DMS114 treated with DMSO at 0.1 percent for 48 hours (cell line): ENCODE measurements around the gene TRIM56.
"Not testable (repeated sequence)": the region's sequence is repeated elsewhere in the genome, so short reads cannot be mapped to it uniquely, and the experiment has no call there.

Experiments
- DNase-seq: peaks from one replicate; lab custom pipeline; 2025; ENCODE audit not compliant: unreplicated experiment; lab: John Stamatoyannopoulos, UW

The TRIM56 gene

GRCh38 chr7:101088858-101089529, 3.7 kb downstream of the TRIM56 start:
- DNase-seq: no peak

DNA sequence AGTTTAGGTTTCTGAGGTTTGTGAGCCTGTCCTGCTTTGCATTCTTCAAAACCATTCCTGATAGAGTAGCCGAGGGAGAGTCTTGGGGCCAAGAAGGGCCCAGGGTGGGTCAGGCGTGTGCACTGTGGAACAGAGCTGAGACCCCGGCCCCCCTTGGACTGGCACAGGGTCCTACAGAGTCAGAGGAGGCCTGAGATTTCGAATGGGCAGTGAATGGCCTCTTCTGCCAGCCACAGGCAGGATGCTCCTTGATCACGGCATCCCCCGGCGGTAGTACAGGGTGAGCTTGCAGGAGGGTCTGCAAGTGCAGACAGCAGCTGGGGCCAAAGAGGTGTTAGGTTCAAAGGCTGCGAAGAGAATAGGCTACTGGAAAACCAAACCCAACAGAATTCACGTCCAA, 4.6 kb downstream of the TRIM56 start:
- DNase-seq: no peak

GRCh38 chr7:101092266-101092905, 7.1 kb downstream of the TRIM56 start:
- not testable (repeated sequence) for DNase-seq

DNA sequence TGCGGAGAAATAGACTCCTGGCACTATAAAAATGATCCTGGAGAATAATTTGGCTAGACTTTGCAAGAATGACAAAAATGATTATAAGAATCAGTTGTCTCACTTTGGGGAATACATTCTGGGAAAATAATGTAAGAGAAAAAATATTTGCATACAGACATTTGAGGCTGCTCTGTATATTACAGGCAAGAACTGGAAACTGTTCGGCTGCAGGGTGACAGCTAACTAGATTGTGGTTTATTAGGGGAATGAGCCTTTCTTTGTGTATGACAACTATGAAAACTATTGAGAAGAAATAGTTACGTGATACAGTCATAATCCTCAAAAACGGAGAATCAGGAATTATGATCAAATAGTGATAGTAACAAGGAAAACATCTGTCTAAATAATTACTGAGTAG, 8.6 kb downstream of the TRIM56 start:
- no peak for DNase-seq

DNA sequence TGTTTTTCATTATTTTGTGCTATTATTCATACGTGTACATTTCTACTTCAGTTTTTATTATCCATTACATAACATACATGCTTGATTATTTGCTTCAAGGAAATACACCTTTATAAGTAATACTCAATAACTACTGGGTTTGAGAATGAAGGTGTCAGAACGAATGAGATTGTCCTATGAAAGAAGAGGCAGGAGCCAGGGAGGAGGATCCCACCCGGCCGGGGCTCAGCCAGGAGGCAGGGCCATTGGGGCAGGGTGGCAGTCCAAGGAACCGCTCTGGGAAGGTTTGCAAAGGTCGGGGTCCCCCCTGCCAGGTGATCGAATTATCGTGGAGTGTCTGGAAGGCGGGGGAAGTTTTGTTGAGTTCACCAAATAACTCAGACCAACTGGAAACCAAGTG, 9.1 kb downstream of the TRIM56 start:
- DNase-seq: no peak

GRCh38 chr7:101094791-101095375, 9.6 kb downstream of the TRIM56 start:
- DNase-seq: no peak

DNA sequence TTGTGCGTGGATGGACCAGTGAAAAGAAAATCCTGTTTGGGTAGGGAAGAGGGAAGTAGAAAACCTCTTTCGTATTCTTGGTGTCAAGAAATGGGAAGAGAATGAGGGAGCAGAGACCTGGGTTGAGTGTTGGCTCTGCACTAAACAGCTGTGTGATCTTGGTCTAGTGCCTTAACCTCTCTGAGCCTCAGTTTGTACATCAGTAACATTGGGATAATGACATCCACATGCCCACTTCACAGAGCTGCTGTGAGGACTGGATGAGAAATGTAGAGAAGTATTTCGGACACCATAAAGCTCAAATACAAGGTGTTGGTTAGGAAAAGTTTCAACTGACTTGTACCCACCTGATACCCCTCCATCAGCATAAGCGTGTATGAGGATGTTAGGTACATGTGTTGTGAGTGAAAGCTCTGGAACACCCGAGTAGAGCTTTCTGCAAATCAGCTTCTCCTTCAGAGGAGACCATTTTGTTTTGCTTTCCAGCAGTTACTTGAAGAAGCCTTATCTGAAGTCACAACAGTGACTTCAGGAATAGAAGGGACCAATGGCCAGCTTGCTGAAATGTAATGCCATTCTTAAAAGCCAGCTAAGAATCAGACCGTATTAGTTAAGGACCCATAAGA, 11.2 kb downstream of the TRIM56 start:
- no peak for DNase-seq

- no peak for DNase-seq
Measured at GRCh38 chr7:101096957-101097347, 11.7 kb downstream of the TRIM56 start.

- DNase-seq: no peak
Measured at GRCh38 chr7:101097561-101097960, 12.3 kb downstream of the TRIM56 start.

DNA sequence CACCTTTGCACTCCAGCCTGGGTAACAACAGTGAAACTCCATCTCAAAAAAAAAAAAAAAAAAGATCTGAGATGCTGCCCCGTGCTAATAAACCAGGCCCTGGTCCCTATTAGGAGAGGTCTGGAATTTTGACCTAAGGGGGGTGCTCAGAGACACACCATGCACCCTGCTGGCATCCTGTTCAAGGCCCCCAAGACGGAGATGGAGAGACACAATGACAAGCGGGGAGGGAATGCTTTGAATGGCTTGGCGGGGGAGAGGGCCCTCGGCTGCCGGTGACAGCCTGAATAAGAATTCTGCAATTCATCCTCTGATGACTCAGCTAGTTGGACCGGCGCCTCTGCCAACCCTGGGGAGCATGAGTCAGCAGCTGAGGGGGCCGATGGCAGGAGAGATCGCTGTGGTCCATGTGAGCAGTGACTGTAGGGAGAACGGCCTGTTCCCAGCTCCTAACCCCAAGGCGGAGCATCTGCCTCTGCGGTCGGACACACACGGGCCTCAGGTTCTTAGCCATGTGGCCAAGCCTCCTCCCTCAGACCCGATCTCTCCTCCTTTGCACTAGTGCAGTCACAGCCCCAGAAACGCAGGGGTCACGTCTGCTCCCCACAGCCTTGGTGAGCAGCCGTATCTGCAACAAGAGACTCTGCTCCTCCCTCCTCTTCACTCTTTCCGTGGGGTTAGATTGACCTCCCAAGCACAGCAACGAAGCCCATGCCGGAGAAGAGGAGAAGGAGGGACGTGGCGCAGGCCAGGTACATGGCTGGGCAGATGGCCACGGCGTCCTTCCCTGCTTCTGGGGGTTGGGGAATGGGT, 14.9 kb downstream of the TRIM56 start:
- no peak for DNase-seq

GRCh38 chr7:101100858-101101847, 15.9 kb downstream of the TRIM56 start:
- no peak for DNase-seq

GRCh38 chr7:101102026-101102425, 16.7 kb downstream of the TRIM56 start:
- DNase-seq: no peak

GRCh38 chr7:101103701-101104100, 18.4 kb downstream of the TRIM56 start:
- DNase-seq: not testable (repeated sequence)

DNA sequence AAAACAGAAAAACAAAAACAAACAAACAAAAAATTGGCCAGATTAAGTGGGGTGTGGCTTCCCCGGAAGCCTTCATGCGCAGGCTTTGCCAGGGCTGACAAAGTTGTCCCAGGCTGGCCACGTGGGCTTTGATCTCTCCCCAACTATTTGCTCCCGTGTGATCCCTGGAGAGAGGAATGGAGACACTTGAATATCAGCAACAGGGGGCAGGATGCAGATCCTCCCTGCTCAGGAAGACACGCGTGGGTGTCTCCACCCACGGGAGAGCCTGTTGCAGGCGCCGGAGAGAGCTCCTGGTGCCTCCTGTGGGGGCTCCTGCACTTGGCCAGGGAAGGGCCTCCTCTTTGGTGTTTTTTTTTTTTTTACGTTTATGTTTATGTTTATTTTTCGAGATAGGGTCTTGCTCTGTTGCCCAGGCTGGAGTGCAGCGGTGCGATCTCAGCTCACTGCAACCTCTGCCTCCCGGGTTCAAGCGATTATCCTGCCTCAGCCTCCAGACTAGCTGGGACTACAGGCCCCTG, 19.0 kb downstream of the TRIM56 start:
- no peak for DNase-seq

GRCh38 chr7:101104799-101105198, 19.5 kb downstream of the TRIM56 start:
- DNase-seq: no peak

DNA sequence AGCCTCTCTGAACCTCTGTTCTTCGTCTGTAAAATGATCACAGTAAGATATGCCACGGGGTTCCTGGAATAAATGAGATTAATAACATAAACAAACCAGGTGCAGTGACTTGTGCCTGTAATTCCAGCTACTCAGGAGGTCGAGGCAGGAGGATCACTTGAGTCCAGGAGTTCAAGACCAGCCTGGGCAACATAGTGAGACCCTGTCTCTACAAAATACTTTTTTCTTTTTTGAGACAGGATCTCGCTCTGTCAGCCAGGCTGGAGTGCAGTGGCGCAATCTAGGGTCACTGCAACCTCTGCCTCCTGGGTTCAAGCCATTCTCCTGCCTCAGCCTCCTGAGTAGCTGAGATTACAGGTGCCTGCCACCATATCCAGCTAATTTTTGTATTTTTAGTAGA, 20.0 kb downstream of the TRIM56 start:
- not testable (repeated sequence) for DNase-seq

DNA sequence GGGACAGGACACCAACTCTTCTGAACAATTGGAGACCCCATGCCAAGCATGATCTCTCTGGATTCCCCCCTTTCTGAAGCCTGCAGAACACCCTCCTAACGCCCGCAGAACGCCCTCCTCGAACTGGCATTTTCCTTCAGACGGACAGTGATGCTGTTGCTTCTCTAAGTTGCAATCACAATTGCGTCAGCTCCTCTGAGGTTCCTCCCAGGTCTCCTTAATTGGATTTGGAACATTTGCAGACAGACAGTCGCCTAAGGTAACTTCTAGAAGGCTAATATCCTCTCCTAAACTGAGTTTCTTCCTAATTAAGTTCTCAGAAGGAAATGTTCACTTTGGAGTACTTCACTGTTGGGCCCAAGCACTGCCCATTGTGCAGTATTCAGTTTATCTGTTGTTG, 21.1 kb downstream of the TRIM56 start:
- DNase-seq: no peak

GRCh38 chr7:101108330-101108857, 23.1 kb downstream of the TRIM56 start:
- no peak for DNase-seq

- no peak for DNase-seq
Measured at GRCh38 chr7:101108961-101109360, 23.7 kb downstream of the TRIM56 start.

DNA sequence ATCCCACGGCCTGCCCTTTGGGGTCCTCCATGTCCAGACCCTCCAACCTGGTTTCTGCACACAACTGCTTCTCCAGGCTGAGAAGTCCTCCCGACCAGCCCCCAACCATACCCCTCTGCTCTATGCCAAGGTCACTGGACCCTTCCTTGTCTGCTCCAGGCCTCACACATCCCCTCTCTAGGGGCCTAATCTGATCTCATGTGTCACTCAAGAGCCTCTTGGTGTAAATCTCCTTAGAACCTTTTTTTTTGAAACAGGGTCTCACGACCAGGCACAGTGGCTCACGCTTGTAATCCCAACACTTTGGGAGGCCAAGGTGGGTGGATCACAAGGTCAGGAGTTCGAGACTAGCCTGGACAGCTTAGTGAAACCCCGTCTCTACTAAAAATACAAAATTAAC, 24.1 kb downstream of the TRIM56 start:
- DNase-seq: no peak
